Measurements from ENCODE around the gene USP17L11.
"Not testable (repeated sequence)": the region's sequence is repeated elsewhere in the genome, so short reads cannot be mapped to it uniquely, and the experiment has no call there.

DNA sequence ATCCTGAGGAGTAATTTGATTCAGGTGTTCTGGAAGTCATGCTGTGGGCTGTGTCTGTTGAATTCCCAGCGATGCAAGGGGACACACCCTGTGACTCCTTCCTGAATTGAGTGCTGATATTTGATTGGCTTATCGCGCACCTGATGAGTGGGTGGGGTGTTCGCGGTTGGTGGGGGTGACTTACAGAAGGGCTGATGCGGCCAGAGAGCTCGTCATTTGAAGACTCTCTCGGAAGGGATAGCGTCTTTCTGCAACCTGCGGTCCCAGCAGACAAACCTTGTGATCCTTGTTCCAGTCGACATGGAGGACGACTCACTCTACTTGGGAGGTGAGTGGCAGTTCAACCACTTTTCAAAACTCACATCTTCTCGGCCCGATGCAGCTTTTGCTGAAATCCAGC lies 28.4 kb downstream of the USP17L11 start, which contains the start of gene USP17L17:
- TF ChIP-seq, protein P1, sequence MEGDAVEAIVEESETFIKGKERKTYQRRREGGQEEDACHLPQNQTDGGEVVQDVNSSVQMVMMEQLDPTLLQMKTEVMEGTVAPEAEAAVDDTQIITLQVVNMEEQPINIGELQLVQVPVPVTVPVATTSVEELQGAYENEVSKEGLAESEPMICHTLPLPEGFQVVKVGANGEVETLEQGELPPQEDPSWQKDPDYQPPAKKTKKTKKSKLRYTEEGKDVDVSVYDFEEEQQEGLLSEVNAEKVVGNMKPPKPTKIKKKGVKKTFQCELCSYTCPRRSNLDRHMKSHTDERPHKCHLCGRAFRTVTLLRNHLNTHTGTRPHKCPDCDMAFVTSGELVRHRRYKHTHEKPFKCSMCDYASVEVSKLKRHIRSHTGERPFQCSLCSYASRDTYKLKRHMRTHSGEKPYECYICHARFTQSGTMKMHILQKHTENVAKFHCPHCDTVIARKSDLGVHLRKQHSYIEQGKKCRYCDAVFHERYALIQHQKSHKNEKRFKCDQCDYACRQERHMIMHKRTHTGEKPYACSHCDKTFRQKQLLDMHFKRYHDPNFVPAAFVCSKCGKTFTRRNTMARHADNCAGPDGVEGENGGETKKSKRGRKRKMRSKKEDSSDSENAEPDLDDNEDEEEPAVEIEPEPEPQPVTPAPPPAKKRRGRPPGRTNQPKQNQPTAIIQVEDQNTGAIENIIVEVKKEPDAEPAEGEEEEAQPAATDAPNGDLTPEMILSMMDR (IDR thresholded peaks at IDR 0.05) = not testable (repeated sequence)
- not testable (repeated sequence) for TF ChIP-seq POLR2A (IDR thresholded peaks at IDR 0.05)

All from esophagus squamous epithelium (tissue), 4 donors.